Urothelium cell line (cell line): Measurements from ENCODE around the gene UFD1.

Experiments used
- DNase-seq: peaks from one replicate; pipeline ENCODE4 v3.0.0; 2011; ENCODE audit warnings: low spot score, mixed read lengths
- FAIRE-seq: peaks from 2 replicates; lab custom pipeline; 2011; peaks lifted over from hg19 to GRCh38; lab: Jason Lieb, UNC

Gene UFD1, protein sequence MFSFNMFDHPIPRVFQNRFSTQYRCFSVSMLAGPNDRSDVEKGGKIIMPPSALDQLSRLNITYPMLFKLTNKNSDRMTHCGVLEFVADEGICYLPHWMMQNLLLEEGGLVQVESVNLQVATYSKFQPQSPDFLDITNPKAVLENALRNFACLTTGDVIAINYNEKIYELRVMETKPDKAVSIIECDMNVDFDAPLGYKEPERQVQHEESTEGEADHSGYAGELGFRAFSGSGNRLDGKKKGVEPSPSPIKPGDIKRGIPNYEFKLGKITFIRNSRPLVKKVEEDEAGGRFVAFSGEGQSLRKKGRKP

GRCh38 chr22:19478901-19479354 is at the start of gene UFD1:
TSS of gene UFD1 (minus strand) at chr22:19479193. CDS start at chr22:19479085, 108 bp downstream.
- DNase-seq (peak; percentile 93), FAIRE-seq (peak; percentile 74)

DNA sequence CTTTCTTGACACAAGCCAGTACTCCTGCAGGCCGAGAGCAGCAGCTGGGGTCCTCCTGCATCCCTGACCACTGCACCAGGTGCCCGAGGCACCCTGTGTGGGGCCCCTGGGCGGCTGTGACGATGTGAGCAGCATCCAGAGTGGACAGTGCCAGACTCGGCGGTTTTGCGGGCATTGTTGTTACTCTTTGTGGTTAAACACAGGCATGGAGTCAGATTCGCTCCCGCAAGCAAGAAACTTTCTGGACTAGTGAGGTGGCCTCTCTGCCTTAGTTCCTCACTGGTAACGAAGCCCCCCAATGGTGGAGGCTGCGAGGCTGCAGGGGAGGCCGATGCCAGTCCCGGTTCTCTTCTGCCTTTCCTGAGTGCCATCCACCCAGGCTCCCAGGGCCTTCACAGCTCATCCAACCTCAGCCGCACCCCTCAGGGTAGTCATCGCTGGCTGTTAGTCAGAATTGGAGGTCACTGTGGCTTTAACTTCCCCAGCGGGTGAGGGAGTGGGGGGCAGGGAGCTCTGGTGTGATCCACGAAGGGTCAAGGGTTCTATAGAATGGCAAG is 48.9 kb upstream of the UFD1 start:
- peak; percentile 33 for DNase-seq
- FAIRE-seq, result no peak

- no peak for FAIRE-seq
- no peak for DNase-seq
These were observed 48.3 kb upstream of the UFD1 start for GRCh38 chr22:19527321-19527721.

DNA sequence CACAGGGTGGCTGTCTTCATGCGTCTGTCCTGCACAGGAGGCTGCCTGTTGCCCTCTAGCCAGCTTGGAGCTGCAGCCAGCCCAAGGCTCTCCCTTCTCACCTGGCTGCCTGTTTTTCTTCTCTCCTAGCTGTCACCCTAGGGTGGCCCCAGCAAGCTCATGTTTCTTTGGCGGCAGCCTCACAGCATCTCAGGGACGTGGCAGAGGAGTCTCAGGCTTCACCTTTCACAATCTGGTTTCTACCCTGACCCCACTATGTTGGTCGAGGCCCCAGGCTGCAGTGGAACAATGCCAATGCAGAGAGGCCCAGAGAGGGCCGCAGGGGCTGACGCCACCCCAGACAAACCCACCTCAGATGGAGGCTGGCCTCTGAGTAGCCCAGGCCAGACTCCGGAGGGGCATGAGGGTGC is 47.7 kb upstream of the UFD1 start:
- FAIRE-seq (no peak), DNase-seq (no peak)

- FAIRE-seq, result peak; percentile 70
- no peak for DNase-seq
These were observed 47.2 kb upstream of the UFD1 start for GRCh38 chr22:19526076-19526701.

DNA sequence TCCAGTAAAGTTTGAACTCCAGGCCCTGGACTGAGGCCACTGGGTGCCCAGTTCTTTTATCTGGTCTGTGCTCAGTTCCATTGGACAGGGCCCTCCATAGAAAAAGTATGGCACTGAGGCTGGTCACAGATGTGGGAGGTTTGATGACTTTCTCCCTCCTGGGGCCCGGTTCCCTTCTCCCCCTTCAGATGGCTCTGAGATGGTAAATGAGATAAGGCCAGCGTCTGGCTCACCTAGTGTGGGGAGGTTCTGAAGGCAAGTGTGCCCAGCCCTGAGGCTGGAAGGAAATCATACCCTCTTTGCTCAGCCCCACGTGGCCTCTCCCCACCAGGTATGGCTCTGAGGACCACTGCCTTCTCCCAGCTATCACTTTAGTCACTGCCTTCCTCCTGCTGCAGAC is 46.7 kb upstream of the UFD1 start:
- FAIRE-seq, result no peak
- DNase-seq, result peak; percentile 5

DNA sequence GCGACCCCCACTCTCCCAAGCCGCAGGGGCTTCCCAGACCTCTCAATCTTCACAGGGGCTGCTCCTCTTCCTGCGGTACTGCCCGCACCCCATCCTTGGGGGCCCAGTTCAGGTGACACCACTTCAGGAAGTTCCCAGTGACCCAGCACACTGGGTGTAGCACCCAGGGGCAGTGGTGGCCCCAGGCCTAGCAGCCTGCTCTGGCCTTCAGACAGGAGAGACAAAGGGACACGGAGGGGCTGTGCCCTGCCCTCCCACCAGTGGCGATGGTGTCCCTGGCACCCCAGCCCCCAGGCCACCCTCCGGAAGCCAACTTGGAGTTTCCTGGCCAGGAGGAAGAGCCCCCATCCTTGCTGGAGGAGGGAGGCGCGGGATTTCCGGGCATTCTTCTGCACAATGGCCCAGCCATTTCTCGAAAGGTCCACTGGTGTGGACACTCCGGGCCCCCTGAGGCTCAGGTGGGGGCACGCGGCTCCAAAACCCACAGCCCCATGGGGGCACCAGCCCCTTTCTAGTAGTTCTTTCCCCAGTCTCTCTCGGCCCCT is 46.2 kb upstream of the UFD1 start:
- FAIRE-seq (no peak), DNase-seq (peak; percentile 8)

GRCh38 chr22:19524170-19525115 is 45.5 kb upstream of the UFD1 start, which contains the start of gene CLDN5:
TSS of gene CLDN5 (minus strand) at chr22:19524410. CDS start at chr22:19524255, 155 bp downstream.
- DNase-seq (peak; percentile 14), FAIRE-seq (no peak)

- FAIRE-seq (peak; percentile 42), DNase-seq (no peak)
These were observed 44.5 kb upstream of the UFD1 start for GRCh38 chr22:19523240-19524169.

DNA sequence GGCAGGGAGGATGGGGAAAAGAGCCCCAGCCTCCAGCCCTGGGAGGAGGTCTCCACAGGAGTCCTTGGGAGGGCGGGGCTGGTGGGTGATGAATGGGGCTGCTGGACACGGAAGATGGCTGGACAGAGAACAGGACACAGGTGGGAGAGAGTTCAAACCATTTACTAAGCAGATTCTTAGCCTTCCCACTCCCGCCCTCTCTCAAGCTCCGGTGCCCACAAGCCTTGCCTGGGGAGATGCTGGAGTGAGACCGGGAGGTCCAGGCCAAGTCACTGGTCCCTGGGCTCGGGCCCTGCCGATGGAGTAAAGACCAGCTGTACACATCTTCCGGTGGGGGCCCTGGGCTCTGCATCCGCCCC is 43.9 kb upstream of the UFD1 start:
- peak; percentile 9 for DNase-seq
- FAIRE-seq, result no peak

DNA sequence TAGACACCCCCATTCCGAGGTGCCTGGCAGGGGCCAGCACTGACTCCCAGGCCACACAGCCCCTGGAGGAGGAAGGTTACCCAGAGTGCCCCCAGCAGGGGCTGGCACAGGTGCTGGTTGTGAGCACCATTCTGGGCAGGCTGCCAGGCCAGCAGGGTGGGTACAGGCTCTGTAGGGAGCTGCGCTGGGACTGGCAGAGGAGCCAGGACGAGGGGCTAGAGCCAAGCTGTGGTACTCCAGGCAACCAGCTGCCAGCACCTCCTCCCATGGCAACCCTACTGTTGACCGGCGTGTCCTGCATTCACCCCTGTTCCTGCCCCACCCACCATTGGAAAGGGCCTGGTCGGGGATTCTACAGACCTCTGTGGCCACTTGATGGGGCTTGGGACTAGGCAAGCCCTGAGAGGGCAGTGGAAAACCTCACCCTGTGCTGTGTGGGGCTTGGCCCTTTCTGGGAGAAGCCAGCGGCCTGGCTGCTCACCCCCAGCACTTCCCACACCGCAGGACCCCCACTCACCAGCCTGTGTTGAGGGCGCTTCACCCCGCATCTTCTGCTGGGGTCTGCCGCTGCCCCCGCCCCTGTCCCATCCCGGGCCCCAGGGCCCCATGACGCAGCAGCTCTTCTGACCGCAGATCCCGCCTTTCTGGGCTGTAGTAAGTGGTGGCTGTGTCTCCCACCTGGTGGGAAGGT is 43.3 kb upstream of the UFD1 start:
- DNase-seq (peak; percentile 13), FAIRE-seq (no peak)

- FAIRE-seq, result no peak
- DNase-seq, result no peak
These were observed 41.7 kb upstream of the UFD1 start for GRCh38 chr22:19520566-19521305.

GRCh38 chr22:19520007-19520406 is 41.0 kb upstream of the UFD1 start:
- DNase-seq (peak; percentile 5), FAIRE-seq (no peak)

DNA sequence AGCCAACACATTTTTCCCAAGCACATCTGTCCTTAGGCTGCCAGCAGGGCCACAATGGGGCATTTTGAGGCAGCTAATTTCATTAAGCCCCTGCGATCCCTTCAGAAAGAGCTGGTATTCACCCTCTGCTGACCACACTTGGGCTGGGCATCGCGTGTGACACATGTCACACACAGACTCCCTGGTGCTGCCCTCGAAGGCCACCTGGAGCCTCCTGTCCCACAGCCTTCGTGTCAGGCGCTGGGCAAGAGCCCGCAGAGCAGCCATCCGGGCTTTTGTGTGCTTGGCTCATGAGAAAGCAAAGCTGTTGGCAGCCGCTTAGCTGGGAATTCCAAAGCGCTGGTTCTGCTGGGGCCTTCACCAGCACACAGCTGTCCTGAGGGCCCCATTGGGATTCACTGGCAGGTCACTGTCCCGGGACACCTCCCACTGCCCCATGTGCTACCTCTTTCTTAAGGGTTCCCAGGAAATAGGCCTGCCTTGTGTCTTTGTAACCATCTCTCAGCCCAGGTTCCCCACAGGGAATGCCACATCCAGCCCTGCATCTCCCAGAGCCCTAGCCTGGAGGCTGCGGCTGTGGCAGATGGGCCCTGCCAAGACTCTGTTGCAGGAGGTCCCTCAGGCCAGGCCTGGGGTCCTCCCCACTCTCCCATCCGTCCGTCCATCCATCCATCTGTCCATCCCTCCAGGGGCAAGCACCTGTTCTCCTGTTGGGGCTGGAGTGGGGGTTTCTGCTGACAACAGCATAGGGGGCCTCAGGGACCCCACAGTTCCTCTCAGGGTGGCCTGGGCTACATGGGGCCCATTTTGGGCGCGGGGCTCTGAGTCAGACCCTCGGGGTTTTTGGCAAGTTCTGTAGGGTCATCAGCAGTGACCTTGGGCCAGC is 40.3 kb upstream of the UFD1 start:
- FAIRE-seq, result no peak
- peak; percentile 4 for DNase-seq

DNA sequence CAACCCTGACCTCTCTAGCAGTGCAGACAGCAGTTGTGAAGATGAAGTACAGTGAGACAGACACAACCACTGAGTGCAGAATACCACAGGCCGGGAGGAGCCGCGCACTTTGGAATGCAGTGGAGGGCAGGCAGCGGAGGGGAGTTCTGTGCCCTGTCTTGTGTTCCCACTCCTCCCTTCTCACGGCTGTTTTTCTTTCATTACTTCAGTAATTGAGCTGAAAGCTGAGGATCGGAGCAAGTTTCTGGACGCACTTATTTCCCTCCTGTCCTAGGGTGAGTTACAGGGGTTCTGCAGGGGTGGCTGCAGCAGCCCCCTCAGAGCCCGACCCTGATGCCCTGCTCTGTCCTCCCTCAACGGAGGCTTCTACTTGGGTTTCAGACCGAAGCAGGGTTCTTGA is 39.6 kb upstream of the UFD1 start:
- no peak for DNase-seq
- FAIRE-seq, result no peak

- DNase-seq (peak; percentile 2), FAIRE-seq (peak; percentile 9)
These were observed 39.1 kb upstream of the UFD1 start for GRCh38 chr22:19517919-19518611.

DNA sequence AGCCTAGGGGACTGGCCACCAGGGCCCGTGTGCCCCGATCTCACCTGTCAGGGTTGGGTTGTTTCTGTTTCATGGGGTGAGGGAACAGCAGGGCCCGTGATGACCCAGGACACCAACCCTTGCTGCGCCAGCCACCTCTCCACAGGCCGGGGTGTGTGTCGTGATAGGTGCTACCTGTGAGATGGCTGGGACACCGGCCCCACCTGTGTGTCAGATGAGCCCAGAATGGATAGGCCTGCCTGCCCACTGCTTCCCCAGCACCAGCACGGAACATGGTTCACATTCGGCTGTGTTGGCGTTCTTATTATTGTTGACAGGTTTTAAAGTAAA is 38.1 kb upstream of the UFD1 start:
- FAIRE-seq, result peak; percentile 50
- peak; percentile 4 for DNase-seq
